Activated naive CD4-positive, alpha-beta T cell (primary cell): ENCODE data around the gene ZNF23.
"Not testable (repeated sequence)": the region's sequence is repeated elsewhere in the genome, so short reads cannot be mapped to it uniquely, and the experiment has no call there.

Source experiments
- DNase-seq, 4 experiments: peaks; one replicate each; lab custom pipeline; 2025; lab: John Stamatoyannopoulos, UW

The ZNF23 gene

GRCh38 chr16:71461686-71462648 is at the start of gene ZNF23:
Gene ZNF23, minus strand, starts transcription at chr16:71462247. Its CDS starts 5,451 bp downstream, at chr16:71456796.
- peak; percentile 51 to 71 (median 56) for DNase-seq

GRCh38 chr16:71507061-71507460 is 45.0 kb upstream of the ZNF23 start:
- DNase-seq = no peak

- no peak for DNase-seq
Observed at GRCh38 chr16:71504901-71505300, 42.9 kb upstream of the ZNF23 start.

- DNase-seq = not testable (repeated sequence)
Observed at GRCh38 chr16:71504051-71504450, 42.0 kb upstream of the ZNF23 start.

GRCh38 chr16:71501547-71501946 is 39.5 kb upstream of the ZNF23 start:
- no peak for DNase-seq

- DNase-seq = no peak
Observed at GRCh38 chr16:71500964-71501363, 38.9 kb upstream of the ZNF23 start.

GRCh38 chr16:71499775-71500364 is 37.8 kb upstream of the ZNF23 start:
- no peak for DNase-seq

GRCh38 chr16:71498031-71498430 is 36.0 kb upstream of the ZNF23 start:
- DNase-seq = no peak

GRCh38 chr16:71493213-71493612 is 31.2 kb upstream of the ZNF23 start:
- DNase-seq = no peak

GRCh38 chr16:71492786-71493185 is 30.7 kb upstream of the ZNF23 start:
- no peak for DNase-seq

- DNase-seq = no peak
Observed at GRCh38 chr16:71491054-71491453, 29.0 kb upstream of the ZNF23 start.

- DNase-seq = no peak
Observed at GRCh38 chr16:71490361-71490760, 28.3 kb upstream of the ZNF23 start.

- no peak for DNase-seq
Observed at GRCh38 chr16:71489122-71489521, 27.1 kb upstream of the ZNF23 start, which contains the start of gene ZNF19. Gene ZNF19, minus strand, starts transcription at chr16:71489324. Its CDS starts 7,210 bp downstream, at chr16:71482114.

GRCh38 chr16:71484006-71484893 is 22.2 kb upstream of the ZNF23 start:
- peak; percentile 32 to 62 (median 44) for DNase-seq

- DNase-seq = no peak
Observed at GRCh38 chr16:71482569-71482968, 20.5 kb upstream of the ZNF23 start.

GRCh38 chr16:71480956-71481355 is 18.9 kb upstream of the ZNF23 start:
- DNase-seq = no peak

- no peak for DNase-seq
Observed at GRCh38 chr16:71479420-71479819, 17.4 kb upstream of the ZNF23 start.

GRCh38 chr16:71476457-71477124 is 14.5 kb upstream of the ZNF23 start:
- DNase-seq = no peak

- DNase-seq = no peak
Observed at GRCh38 chr16:71474864-71475263, 12.8 kb upstream of the ZNF23 start.

GRCh38 chr16:71473891-71474290 is 11.8 kb upstream of the ZNF23 start:
- DNase-seq = no peak

GRCh38 chr16:71472931-71473330 is 10.9 kb upstream of the ZNF23 start:
- no peak for DNase-seq

- DNase-seq = no peak
Observed at GRCh38 chr16:71472051-71472450, 10.0 kb upstream of the ZNF23 start.
